Kidney tubule cell (primary cell): ENCODE data around the gene IGFBP3.
"Not testable (repeated sequence)": the region's sequence is repeated elsewhere in the genome, so short reads cannot be mapped to it uniquely, and the experiment has no call there.

Source experiments
- DNase-seq: peaks from one replicate; pipeline ENCODE4 v3.0.0-alpha.2; 2018; ENCODE audit warnings: low spot score

Gene IGFBP3, protein sequence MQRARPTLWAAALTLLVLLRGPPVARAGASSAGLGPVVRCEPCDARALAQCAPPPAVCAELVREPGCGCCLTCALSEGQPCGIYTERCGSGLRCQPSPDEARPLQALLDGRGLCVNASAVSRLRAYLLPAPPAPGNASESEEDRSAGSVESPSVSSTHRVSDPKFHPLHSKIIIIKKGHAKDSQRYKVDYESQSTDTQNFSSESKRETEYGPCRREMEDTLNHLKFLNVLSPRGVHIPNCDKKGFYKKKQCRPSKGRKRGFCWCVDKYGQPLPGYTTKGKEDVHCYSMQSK

GRCh38 chr7:45920502-45921380, at the start of gene IGFBP3:
TSS of gene IGFBP3 (minus strand) at chr7:45921272. CDS start at chr7:45921140, 132 bp downstream.
- DNase-seq: peak; percentile 85

DNA sequence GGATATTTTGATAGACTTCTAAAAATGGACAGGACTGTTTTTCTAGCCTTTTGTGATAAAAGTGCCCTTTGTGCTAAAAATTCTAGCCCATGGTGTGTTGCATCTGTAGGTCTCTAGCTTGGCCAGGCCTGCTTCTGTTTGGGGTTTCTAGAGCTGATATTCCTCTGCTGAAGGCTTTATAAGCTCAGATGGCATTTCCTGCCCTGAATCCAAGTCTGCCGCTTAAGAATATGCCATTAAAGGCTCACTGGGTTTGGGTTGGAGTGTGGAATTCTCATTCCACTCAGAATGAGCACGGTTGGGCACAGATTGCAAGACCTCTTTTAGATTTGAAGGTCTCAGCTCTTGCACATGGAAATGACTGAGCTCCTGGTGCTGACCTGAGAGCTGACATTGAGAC, 49.4 kb upstream of the IGFBP3 start:
- no peak for DNase-seq

- DNase-seq: no peak
Measured at GRCh38 chr7:45969940-45970339, 48.9 kb upstream of the IGFBP3 start.

DNA sequence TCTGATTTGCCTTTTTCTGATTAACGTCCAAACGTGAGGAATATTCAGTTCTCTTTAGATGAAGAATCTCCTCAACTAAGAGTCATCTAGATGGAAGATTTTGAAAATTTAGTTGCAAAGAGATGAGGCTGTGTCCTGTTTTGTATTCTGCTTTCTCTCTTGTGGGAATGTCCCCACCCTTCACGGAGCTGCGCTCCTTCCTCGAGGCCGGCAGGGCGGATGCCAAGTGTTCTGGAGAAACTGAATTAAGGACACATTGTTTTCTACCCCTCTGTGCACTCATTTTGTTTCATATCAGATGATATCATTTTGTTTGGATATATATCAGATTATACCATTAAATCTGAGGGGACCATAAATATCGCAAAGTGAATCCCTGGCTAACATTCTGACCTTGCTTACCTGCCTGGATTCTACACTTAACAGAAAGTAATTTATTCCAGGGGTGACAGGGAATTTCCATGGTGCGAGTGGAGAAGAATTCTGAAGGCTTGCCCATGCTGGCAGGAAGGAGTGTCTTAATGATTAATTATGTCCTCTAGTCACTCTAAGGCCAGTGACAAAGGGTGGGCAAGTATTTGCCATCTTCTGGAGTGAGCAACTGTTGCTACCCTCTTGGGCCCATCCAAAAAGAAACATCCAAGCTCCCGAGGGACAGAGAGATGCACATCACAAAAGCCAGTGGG, 47.9 kb upstream of the IGFBP3 start:
- peak; percentile 59 for DNase-seq

- no peak for DNase-seq
Measured at GRCh38 chr7:45968312-45968711, 47.2 kb upstream of the IGFBP3 start.

DNA sequence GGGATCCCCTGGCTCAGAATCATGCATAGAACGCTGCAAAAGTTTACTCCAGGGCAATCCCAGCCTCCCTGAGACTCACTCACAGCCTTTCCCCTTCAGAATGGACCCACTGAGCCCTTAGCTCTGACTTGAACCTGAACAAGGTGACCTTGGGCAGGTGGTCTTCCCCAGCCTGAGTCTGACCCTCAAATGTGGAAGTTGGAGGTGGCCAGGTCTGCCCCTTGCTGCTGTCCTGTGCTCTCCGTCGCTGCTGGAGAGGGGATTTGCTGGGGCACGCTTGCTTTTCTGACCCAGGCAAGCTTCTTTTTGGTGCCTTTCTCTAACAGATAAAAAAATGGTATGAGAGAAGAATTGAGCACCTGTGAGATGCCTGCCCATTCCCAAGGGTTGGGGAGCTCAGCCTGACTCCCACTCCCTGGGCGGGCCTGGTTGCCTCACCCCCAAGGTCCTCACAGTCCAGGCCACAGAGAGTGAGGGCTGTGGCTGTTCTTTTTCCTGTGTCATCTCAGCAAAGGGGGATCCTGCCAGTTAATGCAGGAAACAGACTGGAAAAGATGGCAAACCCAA, 46.6 kb upstream of the IGFBP3 start:
- DNase-seq: no peak

DNA sequence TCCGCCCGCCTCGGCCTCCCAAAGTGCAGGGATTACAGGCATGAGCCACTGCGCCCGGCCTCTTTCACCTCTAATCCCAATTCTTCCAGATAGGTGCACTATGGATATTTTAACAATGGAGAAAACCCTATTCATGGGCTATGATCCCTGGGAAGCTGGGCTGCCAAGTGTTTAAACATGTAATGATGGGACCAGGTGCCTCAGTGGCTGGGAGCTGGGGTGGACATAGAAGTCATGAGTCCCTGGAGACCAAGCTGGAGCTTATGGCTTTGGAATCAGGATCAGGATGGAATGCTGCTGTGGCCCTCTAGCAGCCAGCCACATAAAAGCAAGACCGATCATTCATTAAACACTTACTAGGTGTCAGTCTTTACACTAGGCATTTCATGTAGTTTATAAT, 41.8 kb upstream of the IGFBP3 start:
- peak; percentile 8 for DNase-seq

DNA sequence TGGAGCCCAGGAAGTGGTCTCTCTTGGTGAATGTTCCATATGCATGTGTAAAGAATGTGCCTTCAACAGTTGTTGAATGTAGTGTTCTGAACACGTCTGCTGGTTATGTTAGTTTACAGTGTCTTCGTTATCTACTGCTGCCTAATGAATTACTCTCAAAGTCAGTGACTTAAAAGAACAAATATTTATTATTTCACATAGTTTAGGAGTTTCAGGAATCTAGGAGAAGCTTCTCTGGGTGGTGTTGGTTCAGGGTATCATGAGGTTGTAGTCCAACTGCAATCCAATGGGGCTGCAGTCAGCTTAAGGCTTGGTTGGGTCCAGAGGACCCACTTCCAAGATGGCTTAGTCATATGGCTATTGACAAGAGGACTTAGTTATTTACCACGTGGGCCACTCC, 36.6 kb upstream of the IGFBP3 start:
- no peak for DNase-seq

DNA sequence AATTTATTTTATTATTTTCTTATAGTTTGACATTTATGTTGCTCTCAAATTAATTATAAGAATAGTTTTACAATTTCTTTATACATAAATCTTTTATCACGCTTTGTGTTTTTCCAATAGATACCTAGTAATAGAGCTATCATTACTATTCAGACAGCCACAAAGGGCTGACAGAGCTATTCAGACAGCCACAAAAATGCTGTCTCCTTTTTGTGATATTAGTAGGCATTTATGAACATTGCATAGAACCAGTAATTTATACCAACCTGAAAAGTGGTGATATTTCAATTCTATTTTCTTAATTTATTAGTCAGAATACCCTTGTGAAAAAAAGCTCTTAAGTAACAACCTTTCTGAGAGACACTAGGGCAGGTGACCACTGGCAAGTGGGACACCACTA, 34.2 kb upstream of the IGFBP3 start:
- DNase-seq: no peak

DNA sequence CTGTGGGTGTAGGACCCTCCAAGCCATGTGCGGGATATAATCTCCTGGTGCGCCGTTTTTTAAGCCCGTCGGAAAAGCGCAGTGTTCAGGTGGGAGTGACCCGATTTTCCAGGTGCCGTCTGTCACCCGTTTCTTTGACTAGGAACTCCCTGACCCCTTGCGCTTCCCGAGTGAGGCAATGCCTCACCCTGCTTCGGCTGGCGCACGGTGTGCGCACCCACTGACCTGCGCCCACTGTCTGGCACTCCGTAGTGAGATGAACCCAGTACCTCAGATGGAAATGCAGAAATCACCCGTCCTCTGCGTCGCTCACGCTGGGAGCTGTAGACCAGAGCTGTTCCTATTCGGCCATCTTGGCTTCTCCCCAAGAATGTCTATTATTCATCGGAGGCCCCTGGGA, 32.0 kb upstream of the IGFBP3 start:
- DNase-seq: not testable (repeated sequence)

DNA sequence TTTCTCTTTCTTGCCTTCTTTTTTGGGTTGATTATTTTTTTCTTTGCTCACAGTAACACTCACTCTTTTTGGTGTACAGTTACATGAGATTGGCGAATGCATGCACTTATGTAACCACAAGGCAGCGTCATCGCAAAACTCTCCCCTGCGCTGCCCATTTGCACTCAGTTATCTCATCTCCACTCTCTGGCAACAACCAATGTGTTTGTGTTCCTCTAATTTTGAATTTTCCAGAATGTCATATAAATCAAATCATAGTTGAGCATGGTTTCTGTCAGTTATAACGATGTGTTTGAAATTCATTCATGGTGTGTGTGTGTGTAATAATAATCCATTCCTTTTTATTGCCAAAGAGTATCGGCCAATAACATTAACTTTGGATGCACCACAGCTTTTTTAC, 23.0 kb upstream of the IGFBP3 start:
- no peak for DNase-seq

DNA sequence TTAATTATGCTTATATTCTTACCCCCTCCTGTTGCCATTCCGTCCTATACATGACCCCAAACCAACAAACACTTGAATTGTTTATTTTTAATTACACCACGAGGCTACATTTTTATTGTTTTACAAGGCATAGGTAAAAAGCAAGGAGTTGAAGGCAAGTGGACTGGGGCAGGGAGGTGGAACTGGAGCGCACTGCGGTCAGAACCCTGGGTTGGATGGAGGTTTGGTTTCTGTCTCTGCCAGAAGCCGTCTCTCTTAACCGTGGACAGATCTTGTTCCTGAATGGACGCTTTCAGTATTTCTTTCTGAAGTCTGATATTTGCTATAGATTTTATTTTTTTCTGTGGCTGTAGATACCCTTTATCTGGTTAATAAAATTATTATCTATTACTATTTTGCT, 19.9 kb upstream of the IGFBP3 start:
- no peak for DNase-seq

GRCh38 chr7:45940237-45940781, 19.2 kb upstream of the IGFBP3 start:
- not testable (repeated sequence) for DNase-seq

GRCh38 chr7:45939574-45939973, 18.5 kb upstream of the IGFBP3 start:
- DNase-seq: no peak

- no peak for DNase-seq
Measured at GRCh38 chr7:45938626-45939302, 17.7 kb upstream of the IGFBP3 start.

GRCh38 chr7:45937862-45938261, 16.8 kb upstream of the IGFBP3 start:
- no peak for DNase-seq

DNA sequence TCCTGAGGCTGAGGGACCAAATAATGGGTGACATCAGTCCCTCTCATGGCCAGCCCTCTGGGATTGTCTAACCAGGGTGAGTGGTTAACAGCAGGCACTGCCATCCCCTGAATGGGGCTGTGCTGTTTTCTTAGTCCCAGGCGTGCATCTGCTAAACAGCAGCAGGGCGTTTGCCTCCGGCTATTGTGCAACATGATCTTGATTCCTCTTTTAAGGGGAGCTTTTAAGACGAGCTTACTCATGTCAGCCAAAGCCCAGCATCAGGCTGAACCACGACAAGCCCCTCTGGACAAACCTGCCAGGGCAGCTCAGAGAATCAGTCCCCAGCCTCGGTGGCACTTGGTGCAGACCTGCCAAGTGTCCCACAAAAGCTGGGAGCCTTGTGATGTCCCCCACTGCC, 16.2 kb upstream of the IGFBP3 start:
- no peak for DNase-seq

DNA sequence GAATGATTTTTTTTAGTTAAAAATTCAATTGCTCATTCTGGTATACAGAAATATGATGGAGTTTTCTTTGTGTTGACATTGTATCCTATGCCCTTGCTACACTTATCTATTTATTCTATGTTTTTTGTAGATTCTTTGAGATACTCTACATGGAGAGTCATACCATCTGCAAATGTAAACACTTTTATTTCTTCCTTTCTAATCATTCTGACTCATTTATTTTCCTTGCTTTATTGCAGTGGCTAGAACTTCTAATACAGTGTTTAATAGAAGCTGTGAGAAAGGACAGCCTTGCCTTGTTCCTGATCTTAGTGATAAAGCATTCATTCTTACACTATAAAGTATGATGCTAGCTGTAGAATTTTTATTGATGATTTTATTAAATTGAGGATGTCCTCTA, 9.9 kb upstream of the IGFBP3 start:
- no peak for DNase-seq

GRCh38 chr7:45927721-45928120, 6.6 kb upstream of the IGFBP3 start:
- DNase-seq: no peak

GRCh38 chr7:45924283-45924682, 3.2 kb upstream of the IGFBP3 start:
- DNase-seq: peak; percentile 96

GRCh38 chr7:45923818-45924217, 2.7 kb upstream of the IGFBP3 start:
- no peak for DNase-seq

DNA sequence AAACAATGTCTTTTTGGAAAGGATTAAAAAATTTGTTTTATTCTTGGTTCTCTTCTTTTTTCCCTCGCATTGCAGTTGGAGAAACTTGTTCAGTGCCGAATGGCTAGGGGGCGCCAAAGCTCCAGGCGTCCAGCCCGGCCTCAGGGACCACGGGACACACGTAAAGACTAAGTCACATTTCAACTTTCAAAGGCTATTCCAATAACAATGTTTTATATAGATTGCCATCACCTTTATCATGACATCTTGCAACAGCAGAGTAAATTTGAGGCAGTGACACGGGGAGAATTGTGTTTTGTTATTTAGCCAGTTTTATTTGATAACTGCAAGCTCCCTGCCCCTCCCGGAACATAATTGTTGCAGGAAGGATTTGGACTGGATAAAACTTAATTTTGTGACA, 2.2 kb upstream of the IGFBP3 start:
- DNase-seq: peak; percentile 84
